ENCODE measurements around the gene REP15. TPM values are rescaled to one million over a fixed set of nuclear protein-coding genes. Genes with fewer than 3 reads are reported as not detected.

REP15 gene
- total RNA-seq, 1 donor from 2014 or later: 0.53 TPM

DNA sequence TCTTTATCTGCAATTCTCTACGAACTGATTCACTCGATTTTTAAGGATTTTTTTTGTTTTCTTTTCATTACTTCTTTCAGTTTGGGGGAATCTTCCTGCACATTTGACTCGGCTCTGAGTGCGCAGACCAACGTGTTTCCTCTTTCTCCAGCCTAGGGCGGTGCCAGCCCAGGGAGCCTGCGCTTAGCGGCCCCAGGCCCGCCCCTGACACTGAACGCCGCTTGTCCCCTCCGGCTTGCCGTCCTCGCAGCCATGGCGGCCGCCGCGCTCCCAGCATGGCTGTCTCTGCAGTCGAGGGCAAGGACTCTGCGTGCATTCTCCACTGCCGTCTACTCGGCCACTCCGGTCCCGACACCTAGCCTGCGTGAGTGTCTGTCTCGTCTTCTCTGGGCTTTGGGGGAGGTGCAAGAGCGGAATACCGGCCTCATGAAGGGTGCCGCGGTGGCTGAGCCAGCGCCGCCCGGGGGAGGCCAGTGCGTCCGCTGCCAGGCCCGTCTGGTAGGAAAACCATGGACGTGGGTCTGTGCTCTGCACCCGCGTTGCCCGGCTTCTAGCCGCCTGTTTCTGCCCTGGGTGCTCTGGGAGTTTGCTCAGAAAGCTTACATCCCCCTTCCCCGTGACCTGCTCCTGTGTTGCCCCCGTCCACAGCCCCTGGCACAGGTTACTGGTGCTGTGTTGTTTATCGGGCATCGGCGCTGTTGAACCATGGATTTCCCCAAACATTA lies 14.5 kb downstream of the REP15 start, which contains the start of gene MRPS35:
TSS of gene MRPS35 (plus strand) at position 241 of the 725 bp plus-strand sequence. CDS start at position 253, 12 bp downstream.
- FAIRE-seq (no peak), DNase-seq (ENCODE audit: low read depth) (peak; percentile 81)
- peaks cover 6% of the 10 kb centered on the region for H3K36me3 ChIP-seq (ENCODE audit: control insufficient read depth, insufficient read depth, low read length)
- TF ChIP-seq, protein P1, sequence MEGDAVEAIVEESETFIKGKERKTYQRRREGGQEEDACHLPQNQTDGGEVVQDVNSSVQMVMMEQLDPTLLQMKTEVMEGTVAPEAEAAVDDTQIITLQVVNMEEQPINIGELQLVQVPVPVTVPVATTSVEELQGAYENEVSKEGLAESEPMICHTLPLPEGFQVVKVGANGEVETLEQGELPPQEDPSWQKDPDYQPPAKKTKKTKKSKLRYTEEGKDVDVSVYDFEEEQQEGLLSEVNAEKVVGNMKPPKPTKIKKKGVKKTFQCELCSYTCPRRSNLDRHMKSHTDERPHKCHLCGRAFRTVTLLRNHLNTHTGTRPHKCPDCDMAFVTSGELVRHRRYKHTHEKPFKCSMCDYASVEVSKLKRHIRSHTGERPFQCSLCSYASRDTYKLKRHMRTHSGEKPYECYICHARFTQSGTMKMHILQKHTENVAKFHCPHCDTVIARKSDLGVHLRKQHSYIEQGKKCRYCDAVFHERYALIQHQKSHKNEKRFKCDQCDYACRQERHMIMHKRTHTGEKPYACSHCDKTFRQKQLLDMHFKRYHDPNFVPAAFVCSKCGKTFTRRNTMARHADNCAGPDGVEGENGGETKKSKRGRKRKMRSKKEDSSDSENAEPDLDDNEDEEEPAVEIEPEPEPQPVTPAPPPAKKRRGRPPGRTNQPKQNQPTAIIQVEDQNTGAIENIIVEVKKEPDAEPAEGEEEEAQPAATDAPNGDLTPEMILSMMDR (IDR thresholded peaks at IDR 0.05; ENCODE audit: insufficient read depth, low read length, severe bottlenecking): no peak
- peak within 1 kb of the TSS; percentile 70 for H3K4me3 ChIP-seq (ENCODE audit: low read depth, low read length)
- H3K27me3 ChIP-seq (ENCODE audit: control insufficient read depth, insufficient read depth, low read length): no peaks in the 10 kb centered on the region

DNA sequence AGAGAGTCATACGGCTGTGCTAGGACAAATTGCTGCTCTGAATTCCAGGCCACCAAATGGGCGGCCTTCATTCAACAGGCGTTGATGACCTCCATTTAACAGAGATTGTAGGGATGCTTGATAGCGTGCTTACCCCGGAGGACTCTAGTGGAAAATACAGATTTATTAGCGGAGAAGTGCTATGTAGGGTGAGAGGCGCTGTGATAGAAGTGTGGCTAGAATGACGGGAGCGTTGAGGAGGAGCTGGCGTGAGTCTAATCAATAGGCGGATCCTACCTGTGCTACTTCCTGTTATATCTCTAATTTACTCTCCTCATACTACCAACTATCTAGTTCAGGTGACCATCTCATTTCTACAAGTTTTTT lies 15.1 kb downstream of the REP15 start:
- DNase-seq (ENCODE audit: low read depth) (peak; percentile 33), FAIRE-seq (no peak)
- Histone ChIP-seq H3K4me3 (ENCODE audit: low read depth, low read length) (peak overlapping the region; percentile 70), H3K36me3 (ENCODE audit: control insufficient read depth, insufficient read depth, low read length) (peaks cover 8% of the 10 kb centered on the region), H3K27me3 (ENCODE audit: control insufficient read depth, insufficient read depth, low read length) (no peaks in the 10 kb centered on the region)
- TF ChIP-seq, protein P1 (IDR thresholded peaks at IDR 0.05; ENCODE audit: insufficient read depth, low read length, severe bottlenecking): no peak

DNA sequence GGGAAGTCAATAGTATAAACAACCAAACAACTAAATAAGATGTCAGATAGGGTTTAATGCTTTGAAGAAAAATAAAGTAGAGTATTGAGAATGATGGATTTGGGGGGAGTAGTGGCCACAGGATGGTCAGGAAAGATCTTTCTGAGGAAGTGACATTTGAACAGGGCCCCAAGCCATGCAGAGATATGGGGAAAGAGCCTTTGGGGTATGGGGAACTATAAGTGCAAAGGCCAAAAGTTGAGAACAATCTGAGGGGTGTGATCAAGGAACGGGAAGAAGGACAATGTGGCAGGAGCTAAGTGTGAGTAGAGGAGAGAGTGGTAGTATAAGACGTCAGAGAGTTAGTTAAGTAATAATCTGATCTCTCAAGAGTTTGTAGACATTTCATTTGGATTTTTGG lies 15.7 kb downstream of the REP15 start:
- H3K36me3 ChIP-seq (ENCODE audit: control insufficient read depth, insufficient read depth, low read length): peaks cover 11% of the 10 kb centered on the region
- TF ChIP-seq, protein P1 (IDR thresholded peaks at IDR 0.05; ENCODE audit: insufficient read depth, low read length, severe bottlenecking): no peak
- FAIRE-seq: no peak
- no peaks in the 10 kb centered on the region for H3K27me3 ChIP-seq (ENCODE audit: control insufficient read depth, insufficient read depth, low read length)
- peak overlapping the region; percentile 70 for H3K4me3 ChIP-seq (ENCODE audit: low read depth, low read length)
- no peak for DNase-seq (ENCODE audit: low read depth)

DNA sequence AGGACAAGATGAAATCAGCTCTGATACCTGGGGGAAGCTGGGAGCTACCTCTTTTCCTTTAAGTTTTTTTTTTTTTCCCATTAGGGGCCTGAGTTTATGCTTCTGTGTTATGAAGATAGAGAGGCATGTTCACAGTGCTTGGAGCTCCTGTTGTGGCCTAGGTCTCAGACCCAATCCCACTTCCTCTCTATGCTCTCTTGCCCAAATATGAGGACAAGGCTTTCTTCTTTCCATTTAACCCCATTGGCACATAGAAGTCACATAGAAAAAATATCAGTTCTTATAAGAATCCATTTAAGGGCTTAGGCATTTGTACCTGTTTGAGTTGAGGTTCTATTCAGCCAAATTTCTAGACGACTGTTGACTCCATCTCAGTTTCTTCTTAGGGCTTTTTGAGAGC lies 27.0 kb downstream of the REP15 start:
- peaks cover 3% of the 10 kb centered on the region for H3K36me3 ChIP-seq (ENCODE audit: control insufficient read depth, insufficient read depth, low read length)
- H3K4me3 ChIP-seq (ENCODE audit: low read depth, low read length): no peak overlapping the region
- FAIRE-seq (no peak), DNase-seq (ENCODE audit: low read depth) (no peak)
- no peaks in the 10 kb centered on the region for H3K27me3 ChIP-seq (ENCODE audit: control insufficient read depth, insufficient read depth, low read length)
- TF ChIP-seq, protein P1 (IDR thresholded peaks at IDR 0.05; ENCODE audit: insufficient read depth, low read length, severe bottlenecking): no peak

DNA sequence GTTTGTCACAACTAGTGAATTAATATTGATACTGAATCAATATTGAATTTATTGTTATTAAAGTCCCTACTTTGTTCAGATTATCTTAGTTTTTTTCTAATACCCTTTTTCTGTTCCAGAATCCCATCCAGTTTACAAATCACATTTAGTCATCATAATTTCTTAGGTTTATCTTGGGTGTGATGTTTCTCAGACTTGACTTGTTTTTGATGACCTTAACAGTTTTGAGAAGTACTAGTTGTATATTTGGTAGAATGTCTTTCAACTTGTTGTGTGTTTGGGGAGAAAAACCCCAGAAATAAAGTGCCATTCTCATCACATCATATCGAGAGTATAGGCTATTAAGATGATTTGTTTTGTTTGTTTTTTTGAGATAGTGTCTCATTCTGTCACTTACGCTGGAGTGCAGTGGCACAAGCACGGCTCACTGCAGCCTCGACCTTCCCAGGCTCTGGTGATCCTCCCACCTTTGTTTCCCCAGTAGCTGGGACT lies 33.9 kb downstream of the REP15 start:
- TF ChIP-seq, protein P1 (IDR thresholded peaks at IDR 0.05; ENCODE audit: insufficient read depth, low read length, severe bottlenecking): no peak
- Histone ChIP-seq H3K4me3 (ENCODE audit: low read depth, low read length) (no peak overlapping the region), H3K27me3 (ENCODE audit: control insufficient read depth, insufficient read depth, low read length) (no peaks in the 10 kb centered on the region), H3K36me3 (ENCODE audit: control insufficient read depth, insufficient read depth, low read length) (no peaks in the 10 kb centered on the region)
- no peak for DNase-seq (ENCODE audit: low read depth)
- no peak for FAIRE-seq
